ENCODE measurements around the gene GPRASP2.
"Not testable (repeated sequence)": the region's sequence is repeated elsewhere in the genome, so short reads cannot be mapped to it uniquely, and the experiment has no call there.

GPRASP2 gene

GRCh38 chrX:102712216-102712966, at the start of gene GPRASP2:
TSS of gene GPRASP2 (plus strand) at chrX:102712448. CDS start at chrX:102714870, 2,422 bp downstream.
- DNase-seq (ENCODE audit: low read depth): peak; percentile 49

DNA sequence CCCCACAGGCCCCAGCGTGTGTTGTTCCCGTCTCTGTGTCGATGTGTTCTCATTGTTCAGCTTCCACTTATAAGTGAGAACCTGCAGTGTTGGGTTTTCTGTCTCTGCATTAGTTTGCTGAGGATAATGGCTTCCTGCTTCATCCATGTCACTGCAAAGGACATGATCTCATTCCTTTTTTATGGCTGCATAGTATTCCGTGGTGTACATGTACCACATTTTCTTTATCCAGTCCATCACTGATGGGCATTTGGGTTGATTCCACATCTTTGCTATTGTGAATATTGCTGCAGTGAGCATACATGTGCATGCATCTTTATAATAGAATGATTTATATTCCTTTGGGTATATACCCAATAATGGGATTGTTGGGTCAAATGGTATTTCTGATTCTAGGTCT, 48.4 kb upstream of the GPRASP2 start:
- DNase-seq (ENCODE audit: low read depth): not testable (repeated sequence)

DNA sequence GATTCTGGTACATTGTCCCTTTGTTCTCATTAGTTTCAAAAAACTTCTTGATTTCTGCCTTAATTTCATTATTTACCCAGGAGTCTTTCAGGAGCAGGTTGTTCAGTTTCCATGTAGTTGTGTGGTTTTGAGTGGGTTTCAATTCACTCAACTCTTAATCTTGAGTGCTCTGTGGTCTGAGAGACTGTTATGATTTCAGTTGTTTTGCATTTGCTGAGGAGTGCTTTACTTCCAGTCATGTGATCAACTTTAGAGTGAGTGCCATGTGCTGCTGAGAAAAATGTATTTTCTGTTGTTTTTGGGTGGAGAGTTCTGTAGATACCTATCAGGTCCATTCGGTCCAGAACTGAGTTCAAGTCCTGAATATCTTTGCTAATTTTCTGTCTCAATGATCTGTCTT, 45.2 kb upstream of the GPRASP2 start:
- DNase-seq (ENCODE audit: low read depth): not testable (repeated sequence)

GRCh38 chrX:102669526-102669925, 42.7 kb upstream of the GPRASP2 start:
- no peak for DNase-seq (ENCODE audit: low read depth)

- DNase-seq (ENCODE audit: low read depth): no peak
These were observed 39.4 kb upstream of the GPRASP2 start for GRCh38 chrX:102672856-102673255.

DNA sequence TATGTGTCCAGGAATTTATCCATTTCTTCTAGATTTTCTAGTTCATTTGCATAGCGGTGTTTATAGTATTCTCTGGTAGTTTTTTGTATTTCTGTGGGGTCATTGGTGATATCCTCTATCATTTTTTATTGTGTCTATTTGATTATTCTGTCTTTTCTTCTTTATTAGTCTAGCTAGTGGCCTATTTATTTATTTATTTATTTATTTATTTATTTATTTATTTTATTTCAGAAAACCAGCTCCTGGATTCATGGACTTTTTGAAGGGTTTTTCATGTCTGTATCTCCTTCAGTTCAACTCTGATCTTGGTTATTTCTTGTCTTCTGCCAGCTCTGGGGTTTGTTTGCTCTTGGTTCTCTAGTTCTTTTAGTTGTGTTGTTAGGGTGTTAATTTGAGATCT, 34.8 kb upstream of the GPRASP2 start:
- not testable (repeated sequence) for DNase-seq (ENCODE audit: low read depth)

- DNase-seq (ENCODE audit: low read depth): no peak
These were observed 27.3 kb upstream of the GPRASP2 start for GRCh38 chrX:102684772-102685520.

DNA sequence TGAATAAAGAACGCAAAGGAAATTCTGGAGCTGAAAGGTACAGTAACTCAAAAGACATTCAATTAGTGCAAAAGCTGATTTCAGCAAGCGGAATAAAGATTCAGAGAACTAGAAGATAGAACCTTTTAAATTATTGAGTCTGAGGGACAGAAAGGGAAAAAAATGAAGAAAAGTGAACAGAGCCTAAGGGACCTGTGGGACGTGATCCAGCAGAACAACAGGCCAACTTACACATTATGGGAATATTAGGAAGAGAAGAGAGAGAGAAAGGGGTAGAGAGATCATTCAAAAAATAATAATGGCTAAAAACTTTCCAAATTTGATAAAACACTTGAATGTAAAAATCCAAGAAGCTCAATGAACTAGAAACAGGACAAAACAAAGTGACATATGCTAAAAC, 17.5 kb upstream of the GPRASP2 start:
- DNase-seq (ENCODE audit: low read depth): no peak

DNA sequence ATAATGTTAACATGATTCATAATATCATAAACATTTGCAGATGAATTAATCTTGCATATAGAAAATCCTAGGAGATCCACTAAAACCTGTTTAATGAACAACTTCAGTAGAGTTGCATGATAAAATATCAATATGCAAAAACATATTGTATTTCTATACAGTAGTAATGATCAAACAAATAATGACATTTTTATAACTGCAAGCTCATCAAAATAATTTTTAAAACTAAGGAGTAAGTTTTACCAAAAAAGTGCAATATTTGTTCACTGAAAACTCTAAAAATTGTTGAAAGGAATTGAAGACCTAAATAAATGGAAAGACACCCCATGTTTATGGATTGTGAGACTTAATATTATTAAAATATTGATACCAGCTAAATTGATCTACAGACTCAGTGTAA, 15.9 kb upstream of the GPRASP2 start:
- DNase-seq (ENCODE audit: low read depth): no peak

DNA sequence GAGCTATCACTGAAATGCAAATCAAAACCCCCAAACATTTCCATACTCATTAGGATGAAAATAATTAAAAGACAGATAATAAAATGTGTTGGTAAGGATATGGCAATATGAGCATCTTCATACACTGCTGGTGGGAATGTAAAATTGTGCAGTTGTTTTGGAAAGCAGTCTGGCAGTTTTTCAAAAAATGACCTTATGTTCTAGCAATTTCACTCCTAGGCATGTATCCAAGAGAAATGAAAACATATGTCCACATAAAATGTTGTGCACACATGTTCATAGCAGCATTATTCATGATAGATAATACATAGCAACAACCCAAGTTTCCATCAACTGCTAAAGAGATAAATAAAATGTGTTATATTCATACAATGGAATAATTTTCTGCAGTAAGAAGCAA, 14.8 kb upstream of the GPRASP2 start:
- no peak for DNase-seq (ENCODE audit: low read depth)

DNA sequence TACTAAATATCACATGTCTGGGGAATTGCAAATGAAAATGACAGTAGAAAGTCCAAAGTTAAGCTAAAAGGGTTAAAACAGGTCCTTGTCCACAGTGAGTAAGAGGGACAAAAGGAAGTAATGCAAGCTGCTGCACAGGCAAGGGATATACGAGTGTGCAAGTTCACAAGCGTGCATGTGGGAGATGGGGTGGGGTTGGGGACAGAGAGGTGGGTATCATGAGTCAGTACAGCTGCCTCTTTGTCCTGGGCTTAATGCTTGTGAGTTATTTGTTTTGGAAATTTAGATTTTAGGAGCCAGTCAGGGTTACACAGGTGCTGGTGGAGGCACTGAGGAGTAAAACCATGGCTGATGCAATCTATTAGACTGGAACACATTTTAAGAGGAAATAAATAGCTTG, 3.3 kb upstream of the GPRASP2 start:
- no peak for DNase-seq (ENCODE audit: low read depth)

- DNase-seq (ENCODE audit: low read depth): no peak
These were observed 404 bp upstream of the GPRASP2 start for GRCh38 chrX:102711872-102712215.

DNA sequence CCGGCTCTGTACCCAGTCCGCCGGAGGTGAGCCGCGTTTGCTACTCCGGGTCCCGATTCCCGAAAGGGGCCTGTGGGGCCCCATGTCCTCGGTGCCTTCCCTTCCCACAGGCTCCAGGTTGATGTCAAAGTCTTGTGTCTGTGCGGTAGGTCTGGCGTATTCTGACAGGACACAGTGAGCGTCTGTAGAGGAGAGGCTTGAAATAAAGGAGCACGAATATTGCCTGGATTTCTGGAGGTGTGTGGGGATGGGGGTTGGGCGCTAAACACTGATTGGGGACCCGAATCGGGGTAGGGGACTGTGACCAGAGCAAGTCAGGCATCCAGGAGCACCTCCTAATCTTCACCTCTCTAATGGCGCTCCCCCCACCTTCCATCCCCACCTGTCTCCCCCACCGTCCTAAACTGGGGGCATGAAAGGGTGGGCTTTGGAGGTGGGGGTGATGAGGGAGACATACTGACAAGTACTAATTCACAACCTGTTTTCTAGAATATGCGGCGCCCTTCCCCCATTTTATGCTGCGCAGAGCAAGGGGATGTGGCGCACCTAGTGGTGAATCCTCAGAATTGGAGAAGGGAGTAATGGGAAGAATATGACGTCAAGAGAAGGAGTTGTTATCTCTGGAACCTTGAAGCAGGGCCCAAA, 855 bp downstream of the GPRASP2 start:
- DNase-seq (ENCODE audit: low read depth): peak; percentile 66

DNA sequence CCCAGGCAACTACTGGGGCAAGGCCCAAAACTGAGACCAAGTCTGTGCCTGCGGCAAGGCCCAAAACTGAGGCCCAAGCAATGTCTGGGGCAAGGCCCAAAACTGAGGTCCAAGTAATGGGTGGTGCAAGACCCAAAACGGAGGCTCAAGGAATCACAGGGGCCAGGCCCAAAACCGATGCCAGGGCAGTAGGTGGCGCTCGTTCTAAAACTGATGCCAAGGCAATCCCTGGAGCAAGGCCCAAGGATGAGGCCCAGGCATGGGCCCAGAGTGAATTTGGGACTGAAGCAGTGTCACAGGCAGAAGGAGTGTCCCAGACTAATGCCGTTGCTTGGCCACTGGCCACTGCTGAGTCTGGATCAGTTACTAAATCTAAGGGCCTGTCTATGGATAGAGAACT, 2.7 kb downstream of the GPRASP2 start:
- no peak for DNase-seq (ENCODE audit: low read depth)

DNA sequence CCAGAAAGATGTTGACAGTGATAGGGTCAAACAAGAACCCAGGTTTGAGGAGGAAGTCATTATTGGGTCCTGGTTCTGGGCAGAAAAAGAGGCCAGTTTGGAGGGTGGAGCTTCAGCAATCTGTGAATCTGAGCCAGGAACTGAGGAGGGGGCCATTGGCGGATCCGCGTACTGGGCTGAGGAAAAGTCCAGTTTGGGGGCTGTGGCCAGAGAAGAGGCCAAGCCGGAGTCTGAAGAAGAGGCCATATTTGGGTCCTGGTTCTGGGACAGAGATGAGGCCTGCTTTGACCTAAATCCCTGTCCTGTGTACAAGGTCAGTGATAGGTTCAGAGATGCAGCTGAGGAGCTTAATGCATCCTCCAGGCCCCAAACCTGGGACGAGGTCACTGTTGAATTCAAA, 3.7 kb downstream of the GPRASP2 start:
- no peak for DNase-seq (ENCODE audit: low read depth)

- DNase-seq (ENCODE audit: low read depth): peak; percentile 75
These were observed 8.3 kb downstream of the GPRASP2 start, which contains the start of gene GPRASP3 for GRCh38 chrX:102720237-102721168. TSS of gene GPRASP3 (plus strand) at chrX:102720743. CDS start at chrX:102748996, 28,253 bp downstream.

DNA sequence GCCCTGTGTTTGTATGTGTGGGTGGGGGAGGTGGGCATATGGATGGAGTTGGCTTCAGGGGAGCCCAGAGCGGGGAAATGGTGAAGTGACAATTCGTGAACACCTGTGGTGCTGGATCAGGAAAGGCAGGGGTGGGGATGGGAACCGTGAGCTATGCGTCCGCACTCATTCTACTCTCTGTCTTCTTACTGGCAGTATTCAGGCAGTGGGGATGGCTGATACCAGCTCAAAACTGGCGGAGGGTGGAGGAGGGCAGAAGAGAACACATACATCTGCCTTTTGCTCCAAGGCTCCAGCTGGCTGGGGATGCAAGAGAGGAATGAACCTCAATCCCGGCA, 8.9 kb downstream of the GPRASP2 start:
- not testable (repeated sequence) for DNase-seq (ENCODE audit: low read depth)

DNA sequence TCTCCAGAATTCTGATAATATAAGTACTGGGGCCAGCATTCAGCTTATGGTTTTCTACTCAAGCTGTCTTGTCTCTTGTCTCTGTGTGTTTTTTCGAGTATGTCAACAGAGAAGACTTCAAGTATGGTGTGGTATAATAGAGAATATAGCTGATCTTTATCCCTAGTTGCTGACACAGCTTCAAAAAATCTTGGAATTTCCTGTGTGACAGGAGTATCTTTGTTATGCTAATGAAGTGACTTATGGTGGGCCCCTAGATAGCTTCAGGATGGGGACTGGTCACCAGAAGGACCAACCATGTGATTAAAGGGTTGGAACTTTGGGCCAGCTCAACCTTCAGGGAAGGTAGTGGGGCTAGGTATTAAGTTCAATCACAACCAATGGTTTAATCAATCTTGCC, 11.2 kb downstream of the GPRASP2 start:
- DNase-seq (ENCODE audit: low read depth): peak; percentile 32

GRCh38 chrX:102727761-102728160, 15.5 kb downstream of the GPRASP2 start:
- no peak for DNase-seq (ENCODE audit: low read depth)

- DNase-seq (ENCODE audit: low read depth): no peak
These were observed 16.4 kb downstream of the GPRASP2 start for GRCh38 chrX:102728646-102729045.

DNA sequence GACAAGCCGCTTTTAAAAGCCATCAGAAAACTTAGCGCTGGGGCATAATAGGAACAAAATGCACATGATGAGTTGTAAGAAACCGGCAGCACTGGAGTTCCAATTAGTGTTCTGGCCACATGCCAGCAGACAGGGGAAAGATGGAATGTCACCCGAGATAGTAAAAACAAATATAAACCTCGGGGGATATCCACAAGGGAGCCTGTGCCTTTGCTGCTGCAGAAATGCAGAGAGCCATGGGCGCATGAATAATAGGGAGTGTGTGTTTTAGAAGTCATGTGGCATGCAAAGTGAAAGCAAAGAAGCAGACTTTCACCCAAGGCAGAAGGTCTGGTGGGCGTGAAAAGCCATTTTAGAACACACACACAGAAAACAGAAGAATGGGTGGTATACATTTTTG, 27.4 kb downstream of the GPRASP2 start:
- DNase-seq (ENCODE audit: low read depth): no peak

- DNase-seq (ENCODE audit: low read depth): no peak
These were observed 32.1 kb downstream of the GPRASP2 start for GRCh38 chrX:102744307-102744706.

Data from ELR (cell line).